Stimulated activated CD8-positive, alpha-beta memory T cell treated with anti-CD3 and anti-CD28 coated beads, Interleukin-12 subunit alpha, Interleukin-12 subunit beta, amount 100 ng/mL, for 24 hours (primary cell): Measurements from ENCODE around the gene MXRA8.
"Not testable (repeated sequence)": the region's sequence is repeated elsewhere in the genome, so short reads cannot be mapped to it uniquely, and the experiment has no call there.

Experiments used
- DNase-seq: peaks from one replicate; pipeline ENCODE4 v3.0.0-alpha.2; 2020; ENCODE audit errors: extremely low read depth

Gene MXRA8

GRCh38 chr1:1358433-1359271 is at the start of gene MXRA8:
Gene MXRA8, minus strand, starts transcription at chr1:1358555. Its CDS starts 51 bp downstream, at chr1:1358504.
- no peak for DNase-seq

GRCh38 chr1:1407636-1408318 is 49.4 kb upstream of the MXRA8 start:
- no peak for DNase-seq

GRCh38 chr1:1406821-1407635 is 48.7 kb upstream of the MXRA8 start, which contains the start of gene MRPL20:
Gene MRPL20, minus strand, starts transcription at chr1:1407293. Its CDS starts 76 bp downstream, at chr1:1407217.
- peak; percentile 92 for DNase-seq

GRCh38 chr1:1406101-1406820 is 47.9 kb upstream of the MXRA8 start:
- no peak for DNase-seq

- DNase-seq, result no peak
Measured at GRCh38 chr1:1403653-1404052, 45.3 kb upstream of the MXRA8 start.

GRCh38 chr1:1402901-1403392 is 44.6 kb upstream of the MXRA8 start:
- not testable (repeated sequence) for DNase-seq

GRCh38 chr1:1402072-1402900 is 43.9 kb upstream of the MXRA8 start:
- no peak for DNase-seq

GRCh38 chr1:1401457-1402010 is 43.2 kb upstream of the MXRA8 start:
- no peak for DNase-seq

GRCh38 chr1:1400576-1401456 is 42.5 kb upstream of the MXRA8 start:
- no peak for DNase-seq

- no peak for DNase-seq
Measured at GRCh38 chr1:1399872-1400575, 41.7 kb upstream of the MXRA8 start.

GRCh38 chr1:1399187-1399871 is 41.0 kb upstream of the MXRA8 start, which contains the start of gene CCNL2:
Gene CCNL2, minus strand, starts transcription at chr1:1399335. Its CDS starts 29 bp downstream, at chr1:1399306.
- DNase-seq, result peak; percentile 99

- no peak for DNase-seq
Measured at GRCh38 chr1:1398677-1399186, 40.4 kb upstream of the MXRA8 start.

- no peak for DNase-seq
Measured at GRCh38 chr1:1397839-1398523, 39.6 kb upstream of the MXRA8 start.

GRCh38 chr1:1395166-1395565 is 36.8 kb upstream of the MXRA8 start:
- DNase-seq, result no peak

GRCh38 chr1:1394116-1394515 is 35.8 kb upstream of the MXRA8 start:
- DNase-seq, result no peak

- no peak for DNase-seq
Measured at GRCh38 chr1:1393428-1393827, 35.1 kb upstream of the MXRA8 start.

GRCh38 chr1:1393014-1393413 is 34.7 kb upstream of the MXRA8 start:
- DNase-seq, result no peak
